Lower leg skin (tissue), 4 donors: ENCODE data around the gene TRPC4AP. TPM values are rescaled to one million over a fixed set of nuclear protein-coding genes. Genes with fewer than 3 reads are reported as not detected.

ENCODE experiments used
- DNase-seq, 2 donors: peaks; one replicate each; pipeline ENCODE4 v3.0.0-alpha.2; 2019; ENCODE audit warnings: low spot score in 2 of 2
- H3K4me3 ChIP-seq: fragments of 200-600 bp; sonication (generic); 2 replicates; pipeline ENCODE4 v1.5.1; 2017; ENCODE audit warnings: mild to moderate bottlenecking, low read depth; ENCODE audit not compliant: poor library complexity, severe bottlenecking
- CTCF ChIP-seq, 3 donors: fragments of 450-650 bp; IDR thresholded peaks; one replicate each; pipeline ENCODE4 v1.5.1; 2016; ENCODE audit warnings: antibody characterized with exemption in 3 of 3, mild to moderate bottlenecking in 3 of 3, moderate library complexity in 2 of 3
- POLR2A ChIP-seq, 2 donors: fragments of 450-650 bp; IDR thresholded peaks; one replicate each; pipeline ENCODE4 v1.6.1; 2016 to 2017; ENCODE audit warnings: antibody characterized with exemption in 2 of 2, mild to moderate bottlenecking in 1 of 2, moderate library complexity in 1 of 2
- WGBS, 2 donors: methylation state at CpG; one replicate each; pipeline ENCODE4 v1.1.5; 2018; 5-methylcytosine and 5-hydroxymethylcytosine counted together
- intact Hi-C: fragments of 100-400 bp; cut with DNase I; formaldehyde crosslinking; loops from one replicate; pipeline ENCODE4 v1.15.0; 2023; ENCODE audit warnings: low total_unique reads
- total RNA-seq, 4 donors: library from RNA; depleted of rRNA; stranded (reverse); fragments of >200 nt; gene quantifications; one replicate each; pipeline ENCODE4 v1.1.0, GENCODE V29; 2016

Gene TRPC4AP
- total RNA-seq, 4 donors from 2014 or later, result 40.3 to 64.5 (median 50.0) TPM

DNA sequence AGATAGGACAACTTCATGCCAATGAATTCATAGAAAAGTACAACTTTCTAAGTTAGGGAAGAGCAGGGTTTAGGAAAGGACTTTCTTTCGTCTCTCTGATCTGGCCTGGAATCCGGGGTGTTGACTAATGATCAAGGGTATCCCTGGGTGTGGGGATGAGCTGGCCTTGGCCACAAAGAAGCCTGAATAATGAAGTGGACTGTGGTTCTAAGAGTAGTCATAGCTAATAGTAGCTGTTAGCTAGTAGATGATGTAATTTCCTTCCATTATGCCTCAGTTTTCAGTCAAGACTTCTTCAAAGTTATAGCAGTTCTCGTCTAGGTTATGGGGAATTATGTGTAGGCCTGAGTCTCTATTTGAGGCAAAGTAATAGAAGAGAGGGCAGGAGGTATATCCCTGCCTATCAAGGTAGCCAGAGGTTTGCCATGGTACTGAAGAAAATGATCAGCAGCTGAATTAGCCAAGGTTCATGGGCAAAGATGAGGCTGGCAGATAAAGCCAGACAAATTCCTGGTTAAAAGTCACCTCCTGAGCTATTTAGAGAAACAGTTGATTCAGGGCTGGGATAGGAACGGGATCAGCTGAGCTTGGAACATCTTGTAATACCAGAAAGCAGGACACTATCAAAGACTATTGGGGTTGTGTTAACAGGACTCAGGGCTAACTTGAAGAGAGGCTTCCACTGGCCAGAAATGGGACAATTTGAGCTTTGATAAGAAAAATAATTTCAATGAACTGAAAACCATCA is 18.7 kb upstream of the TRPC4AP start:
- peak in 1 of 2 donors; percentile 15 for DNase-seq
- TF ChIP-seq CTCF (IDR thresholded peaks at IDR 0.05), result no peak
- TF ChIP-seq POLR2A (IDR thresholded peaks at IDR 0.05), result no peak
- 74 to 89% methylated on average over 4 of the region's 4 CpGs for WGBS, 2 donors
- intact Hi-C loops, result no loop called here
- no peak overlapping the region for H3K4me3 ChIP-seq

GRCh38 chr20:35108921-35109320 is 16.3 kb upstream of the TRPC4AP start:
- 67 to 84% methylated on average over 4 of the region's 4 CpGs for WGBS, 2 donors

GRCh38 chr20:35106827-35107380 is 14.3 kb upstream of the TRPC4AP start:
- H3K4me3 ChIP-seq, result no peak overlapping the region
- intact Hi-C loops, result no loop called here
- no peak for DNase-seq
- TF ChIP-seq CTCF (IDR thresholded peaks at IDR 0.05), result no peak
- no peak for TF ChIP-seq POLR2A (IDR thresholded peaks at IDR 0.05)
- 90 to 92% methylated on average over 1 of the region's 1 CpG for WGBS, 2 donors

More at GRCh38 chr20:35108921-35109320, 16.3 kb upstream of the TRPC4AP start:
- no peak overlapping the region for H3K4me3 ChIP-seq
- intact Hi-C loops, result no loop called here
- peak in 1 of 2 donors; percentile 10 for DNase-seq
- TF ChIP-seq CTCF (IDR thresholded peaks at IDR 0.05), result no peak
- no peak for TF ChIP-seq POLR2A (IDR thresholded peaks at IDR 0.05)

DNA sequence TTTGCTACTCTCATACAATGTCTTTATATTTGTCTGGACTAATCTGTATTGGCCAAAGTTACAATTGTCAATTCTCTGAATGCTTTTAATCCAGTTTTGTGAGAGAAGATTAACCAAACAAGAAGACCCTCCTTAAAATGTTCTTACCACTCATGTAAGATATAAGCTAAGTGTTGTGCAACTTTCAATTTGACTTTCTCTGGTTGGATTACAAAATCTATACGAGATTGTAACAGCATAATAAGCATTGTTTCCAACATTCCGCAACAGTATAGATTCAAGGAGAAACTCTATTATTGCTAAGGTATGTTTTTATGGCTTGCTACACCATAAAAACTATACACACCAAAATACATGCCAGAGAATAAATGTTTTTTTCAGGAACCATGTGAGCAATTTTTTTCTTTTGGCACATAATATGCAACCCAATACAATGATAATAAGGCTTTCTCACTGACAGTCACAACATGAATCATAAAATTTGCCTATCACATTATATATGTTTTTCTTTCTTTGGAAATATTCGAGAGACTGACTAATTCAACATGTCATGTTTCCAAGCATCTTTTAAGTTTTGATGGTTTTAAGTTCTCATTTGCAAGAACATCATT is 12.2 kb upstream of the TRPC4AP start:
- 63 to 64% methylated on average over 3 of the region's 3 CpGs for WGBS, 2 donors
- no peak for DNase-seq
- intact Hi-C loops, result no loop called here

DNA sequence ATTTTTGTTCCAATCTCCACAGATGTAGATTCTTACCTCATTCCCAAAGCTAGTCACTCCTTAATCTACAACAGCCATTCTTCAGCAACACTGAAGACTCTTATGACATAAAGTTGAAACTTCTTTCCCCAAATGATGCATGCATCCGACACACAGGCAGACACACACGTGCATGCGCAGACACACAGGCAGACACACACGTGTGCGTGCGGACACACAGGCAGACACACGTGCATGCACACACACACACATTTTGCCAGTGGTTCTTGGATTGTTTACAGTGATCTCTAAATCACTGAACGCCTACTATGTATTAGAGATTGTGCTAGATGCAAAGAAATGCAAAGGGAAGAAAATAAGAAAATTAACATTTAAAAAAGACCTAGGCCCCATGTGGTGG is 9.0 kb upstream of the TRPC4AP start:
- intact Hi-C loops, result no loop called here
- DNase-seq, result no peak
- no peak overlapping the region for H3K4me3 ChIP-seq
- TF ChIP-seq CTCF (IDR thresholded peaks at IDR 0.05) (no peak), POLR2A (IDR thresholded peaks at IDR 0.05) (no peak)
- 82 to 85% methylated on average over 8 of the region's 8 CpGs for WGBS, 2 donors

More for the DNA sequence above, 12.2 kb upstream of the TRPC4AP start:
- TF ChIP-seq CTCF (IDR thresholded peaks at IDR 0.05) (no peak), POLR2A (IDR thresholded peaks at IDR 0.05) (no peak)
- H3K4me3 ChIP-seq, result no peak overlapping the region
